DOHH2 (cell line): Measurements from ENCODE around the gene CPD.

Experiments
- H3F3A ChIP-seq: fragments of 200-600 bp; sonication (generic), shearing (Covaris generic); 2 replicates; pipeline ENCODE4 v1.6.0; 2016; ENCODE audit warnings: antibody characterized with exemption, mild to moderate bottlenecking; ENCODE audit not compliant: control insufficient read depth, insufficient read depth
- H3K27ac ChIP-seq: fragments of 200-600 bp; sonication (generic); 2 replicates; pipeline ENCODE4 v1.5.1; 2014; ENCODE audit warnings: low read depth, mild to moderate bottlenecking, low read length, moderate library complexity
- H3K27me3 ChIP-seq: fragments of 200-600 bp; sonication (generic); 2 replicates; pipeline ENCODE4 v1.6.1; 2014; ENCODE audit warnings: mild to moderate bottlenecking, low read length, mixed read lengths; ENCODE audit not compliant: control insufficient read depth
- H3K36me3 ChIP-seq: fragments of 200-600 bp; sonication (generic); 2 replicates; pipeline ENCODE4 v1.6.1; 2014; ENCODE audit warnings: mild to moderate bottlenecking, low read length, moderate library complexity, mixed read lengths; ENCODE audit not compliant: control insufficient read depth
- H3K4me1 ChIP-seq: fragments of 200-600 bp; sonication (generic); 2 replicates; pipeline ENCODE4 v1.6.1; 2014; ENCODE audit warnings: mild to moderate bottlenecking, low read length, mixed read lengths; ENCODE audit not compliant: control insufficient read depth
- H3K4me2 ChIP-seq: fragments of 200-600 bp; sonication (generic); 2 replicates; pipeline ENCODE4 v1.6.0; 2014; ENCODE audit warnings: mild to moderate bottlenecking, low read length, moderate library complexity
- H3K4me3 ChIP-seq: fragments of 200-600 bp; sonication (generic); 2 replicates; pipeline ENCODE4 v1.5.1; 2014; ENCODE audit warnings: mild to moderate bottlenecking, low read length, mixed read lengths
- H3K79me2 ChIP-seq: fragments of 200-600 bp; sonication (generic); 2 replicates; pipeline ENCODE4 v1.6.1; 2014; ENCODE audit warnings: mild to moderate bottlenecking, low read length, mixed read lengths; ENCODE audit not compliant: control insufficient read depth
- H3K9me2 ChIP-seq: fragments of 200-600 bp; sonication (generic); replicated peaks from 2 replicates; pipeline ENCODE4 v1.6.1; 2014; ENCODE audit warnings: mild to moderate bottlenecking, low read length, mixed read lengths; ENCODE audit not compliant: control insufficient read depth
- H3K9me3 ChIP-seq: fragments of 200-600 bp; sonication (generic); 2 replicates; pipeline ENCODE4 v1.6.1; 2014; ENCODE audit warnings: antibody characterized with exemption, low read length, mixed read lengths; ENCODE audit not compliant: control insufficient read depth, insufficient read depth
- H4K20me1 ChIP-seq: fragments of 200-600 bp; sonication (generic); 2 replicates; pipeline ENCODE4 v1.6.0; 2014; ENCODE audit warnings: low read depth, mild to moderate bottlenecking, antibody characterized with exemption, low read length, moderate library complexity; ENCODE audit not compliant: control insufficient read depth, insufficient read depth
- EZH2phosphoT487 ChIP-seq: fragments of 200-600 bp; sonication (generic); IDR thresholded peaks from 2 replicates; pipeline ENCODE4 v1.6.1; 2017; ENCODE audit warnings: borderline replicate concordance, mild to moderate bottlenecking, antibody characterized with exemption, low read length, moderate library complexity, mixed read lengths
- TF ChIP-seq, protein P1 (sequence below): fragments of 200-600 bp; sonication (generic); IDR thresholded peaks from one replicate; pipeline ENCODE4 v1.5.1; 2014; ENCODE audit warnings: antibody characterized with exemption, mild to moderate bottlenecking, low read depth, low read length; ENCODE audit not compliant: poor library complexity, severe bottlenecking

CPD gene

DNA sequence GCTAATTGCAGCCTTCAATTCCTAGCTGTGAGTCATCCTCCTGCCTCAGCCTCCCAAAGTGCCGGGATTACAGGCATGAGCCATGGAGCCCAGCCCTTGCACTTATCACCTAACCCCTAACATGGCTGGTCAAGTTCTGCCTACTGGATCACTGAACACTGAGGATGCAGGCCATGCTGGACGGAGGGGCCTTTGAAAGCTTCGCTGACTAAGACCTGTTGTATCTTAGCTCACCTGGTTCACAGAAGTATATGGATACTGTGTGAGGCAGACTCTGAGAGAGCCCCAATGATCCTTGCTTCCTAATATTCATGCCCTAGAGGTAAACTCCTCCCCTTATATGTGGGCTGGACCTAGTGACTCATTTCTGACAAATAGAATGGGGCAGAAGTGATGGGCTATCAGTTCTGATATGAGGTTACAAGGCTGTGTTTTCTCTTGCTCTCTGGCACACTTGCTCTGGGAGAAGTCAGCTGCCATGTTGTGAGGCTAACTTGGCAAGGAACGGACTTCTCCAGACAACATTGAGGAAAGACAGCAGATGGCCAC lies 33.1 kb upstream of the CPD start:
- Histone ChIP-seq H3K36me3 (no peaks in the 10 kb centered on the region), H3K27me3 (no peaks in the 10 kb centered on the region), H3K9me3 (no peaks in the 10 kb centered on the region), H3K4me3 (no peak overlapping the region), H3K4me1 (peaks cover 24% of the 10 kb centered on the region), H4K20me1 (no peaks in the 10 kb centered on the region), H3K4me2 (no peak overlapping the region), H3K79me2 (no peaks in the 10 kb centered on the region), H3K27ac (no peak overlapping the region), H3F3A (peaks cover 3% of the 10 kb centered on the region; the same call in 1 of the 2 replicates), H3K9me2 (no peaks in the 10 kb centered on the region)
- TF ChIP-seq, protein P1, sequence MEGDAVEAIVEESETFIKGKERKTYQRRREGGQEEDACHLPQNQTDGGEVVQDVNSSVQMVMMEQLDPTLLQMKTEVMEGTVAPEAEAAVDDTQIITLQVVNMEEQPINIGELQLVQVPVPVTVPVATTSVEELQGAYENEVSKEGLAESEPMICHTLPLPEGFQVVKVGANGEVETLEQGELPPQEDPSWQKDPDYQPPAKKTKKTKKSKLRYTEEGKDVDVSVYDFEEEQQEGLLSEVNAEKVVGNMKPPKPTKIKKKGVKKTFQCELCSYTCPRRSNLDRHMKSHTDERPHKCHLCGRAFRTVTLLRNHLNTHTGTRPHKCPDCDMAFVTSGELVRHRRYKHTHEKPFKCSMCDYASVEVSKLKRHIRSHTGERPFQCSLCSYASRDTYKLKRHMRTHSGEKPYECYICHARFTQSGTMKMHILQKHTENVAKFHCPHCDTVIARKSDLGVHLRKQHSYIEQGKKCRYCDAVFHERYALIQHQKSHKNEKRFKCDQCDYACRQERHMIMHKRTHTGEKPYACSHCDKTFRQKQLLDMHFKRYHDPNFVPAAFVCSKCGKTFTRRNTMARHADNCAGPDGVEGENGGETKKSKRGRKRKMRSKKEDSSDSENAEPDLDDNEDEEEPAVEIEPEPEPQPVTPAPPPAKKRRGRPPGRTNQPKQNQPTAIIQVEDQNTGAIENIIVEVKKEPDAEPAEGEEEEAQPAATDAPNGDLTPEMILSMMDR = no peak
- TF ChIP-seq EZH2phosphoT487 = no peak

DNA sequence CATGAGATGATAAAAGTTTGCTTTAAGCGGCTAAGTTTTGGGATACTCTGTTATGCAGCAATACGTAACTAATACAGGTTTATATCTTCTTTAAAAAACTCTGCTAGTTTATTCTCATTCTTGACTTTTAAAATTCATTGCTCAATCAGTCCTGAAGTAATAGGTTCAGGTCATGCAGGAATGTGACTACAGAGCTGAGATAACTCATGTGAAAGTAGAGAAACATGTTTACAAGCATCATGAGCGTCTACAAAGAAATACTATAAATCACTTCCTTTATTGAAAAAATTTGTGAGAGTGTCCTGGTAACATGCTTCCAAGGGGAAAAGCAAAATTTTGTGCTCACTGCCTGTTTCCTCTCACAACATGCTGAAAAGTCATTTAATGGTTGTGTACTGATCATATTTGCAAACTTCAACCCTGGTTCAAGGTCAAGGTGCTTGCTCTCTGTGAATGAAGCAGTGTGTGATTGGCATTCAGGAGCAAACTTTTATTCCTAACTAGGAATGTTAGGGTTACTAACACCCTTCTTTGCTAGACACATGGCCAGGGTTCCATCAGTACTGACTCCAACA lies 32.4 kb upstream of the CPD start:
- no peak for TF ChIP-seq EZH2phosphoT487
- TF ChIP-seq, protein P1 = no peak
- peaks cover 20% of the 10 kb centered on the region for H3K4me1 ChIP-seq
- no peaks in the 10 kb centered on the region for H3K79me2 ChIP-seq
- H3K27ac ChIP-seq = no peak overlapping the region
- H4K20me1 ChIP-seq = no peaks in the 10 kb centered on the region
- H3K9me2 ChIP-seq = no peaks in the 10 kb centered on the region
- no peak overlapping the region for H3K4me3 ChIP-seq
- no peaks in the 10 kb centered on the region for H3K27me3 ChIP-seq
- no peak overlapping the region for H3K4me2 ChIP-seq
- peaks cover 3% of the 10 kb centered on the region; the same call in 1 of the 2 replicates for H3F3A ChIP-seq
- no peaks in the 10 kb centered on the region for H3K9me3 ChIP-seq
- H3K36me3 ChIP-seq = no peaks in the 10 kb centered on the region

DNA sequence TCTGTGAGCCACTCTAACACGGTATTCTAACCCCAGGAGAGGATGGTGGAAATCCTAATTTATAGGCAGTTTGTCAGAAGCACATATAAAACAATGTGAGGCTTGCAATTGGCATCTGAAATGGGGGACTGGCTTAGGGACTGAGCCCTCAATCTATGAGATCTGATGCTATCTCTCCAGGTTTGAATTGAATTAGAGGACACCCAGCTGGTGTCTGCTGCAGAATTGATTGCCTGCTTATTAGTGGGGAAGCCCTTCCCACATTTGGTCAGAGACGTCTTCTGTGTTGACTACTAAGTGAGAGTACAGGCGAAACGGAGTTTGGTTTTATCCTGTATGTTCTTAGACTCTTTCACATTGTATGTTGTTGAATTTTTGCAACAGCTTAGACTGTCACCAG lies 31.2 kb upstream of the CPD start:
- Histone ChIP-seq H4K20me1 (no peaks in the 10 kb centered on the region), H3K36me3 (no peaks in the 10 kb centered on the region), H3K27me3 (no peaks in the 10 kb centered on the region), H3K4me2 (no peak overlapping the region), H3F3A (no peaks in the 10 kb centered on the region), H3K79me2 (no peaks in the 10 kb centered on the region), H3K27ac (no peak overlapping the region), H3K9me2 (no peaks in the 10 kb centered on the region), H3K4me1 (peaks cover 20% of the 10 kb centered on the region), H3K9me3 (no peaks in the 10 kb centered on the region), H3K4me3 (no peak overlapping the region)
- TF ChIP-seq, protein P1 = no peak
- no peak for TF ChIP-seq EZH2phosphoT487
